ENCODE results near the gene PTPRA. TPM values are rescaled to one million over a fixed set of nuclear protein-coding genes. Genes with fewer than 3 reads are reported as not detected.
A peak's percentile ranks its signal among the peaks of the same experiment; 100 is the strongest.

Gene PTPRA
- total and polyA plus RNA-seq, 9 of the 15 experiments (the other 6 are each of a cell fraction or from before 2014, with no cell fraction given) = 3.4 to 80.5 (median 28.0) TPM

- intact Hi-C loops (cut with micrococcal nuclease) (no loop called here), in situ Hi-C loops (cut with MboI) (no loop called here)
- Histone ChIP-seq H3K4me3 (no peak overlapping the region), H3K27ac (ENCODE audit: extremely low read depth, low read depth, low read length) (no peak overlapping the region), H3K9ac (ENCODE audit: insufficient read depth in 1 of 2, low read depth in 2 of 2, low read length in 2 of 2) (peak overlapping the region in 1 of 2 experiments; percentile 68; a peak in 1 of 4 replicates), H3K79me2 (ENCODE audit: control insufficient read depth, insufficient read depth, low read length) (no peaks in the 10 kb centered on the region), H3K4me1 (replicated peaks in 1 of 2; ENCODE audit: control insufficient read depth in 2 of 2, insufficient read depth in 2 of 2, low read length in 2 of 2) (peaks cover 0 to 28% of the 10 kb centered on the region in 2 experiments; a peak in 3 of 5 replicates), H4K20me1 (replicated peaks; ENCODE audit: control insufficient read depth, insufficient read depth, low read length) (no peaks in the 10 kb centered on the region), H2AFZ (ENCODE audit: low read depth, low read length) (no peak overlapping the region), H3K9me3 (replicated peaks; ENCODE audit: control insufficient read depth, insufficient read depth, low read depth, low read length) (no peaks in the 10 kb centered on the region), H3K9me1 (ENCODE audit: control insufficient read depth, insufficient read depth, low read length) (peaks cover 3% of the 10 kb centered on the region), H3K36me3 (ENCODE audit: control insufficient read depth, insufficient read depth, low read length) (no peaks in the 10 kb centered on the region), H3K27me3 (ENCODE audit: control insufficient read depth in 2 of 2, insufficient read depth in 2 of 2, low read length in 2 of 2) (no peaks in the 10 kb centered on the region), H3K4me2 (ENCODE audit: insufficient read depth, low read length) (no peak overlapping the region)
- ATAC-seq (peak; percentile 71), FAIRE-seq (no peak), DNase-seq (ENCODE audit: extremely low read depth in 1 of 4, low spot score in 3 of 4) (peak; percentile 37 to 51 (median 47))
- ChIA-PET POLR2A (no interaction called here), CTCF (ENCODE audit: low intra/inter-chr PET ratio) (no interaction called here)
- WGBS (ENCODE audit: insufficient coverage, low coverage, missing lambda C conversion rate) = 8% methylated on average over 4 of the region's 7 CpGs
- BruUV-seq (replicated peaks) = no TSS peak
- TF ChIP-seq ZNF282 (CRISPR knock-in tag; IDR thresholded peaks at IDR 0.05) (no peak), TCF3 (CRISPR knock-in tag; IDR thresholded peaks at IDR 0.05) (peak; percentile 65), PRMT5 (CRISPR knock-in tag; IDR thresholded peaks at IDR 0.05) (no peak), CTCFL (IDR thresholded peaks at IDR 0.05; ENCODE audit: borderline replicate concordance, insufficient read depth, low read depth, low read length, poor library complexity, severe bottlenecking) (no peak), DPF2 (IDR thresholded peaks at IDR 0.05) (0 out of 2 replicates have a peak, but pooled peaks have one; percentile 16), CHD1 (IDR thresholded peaks at IDR 0.05; ENCODE audit: low read length) (no peak), NUFIP1 (IDR thresholded peaks at IDR 0.05; ENCODE audit: partially characterized antibody) (no peak), RFX5 (IDR thresholded peaks at IDR 0.05; ENCODE audit: low read depth, low read length) (no peak), ARID1B (IDR thresholded peaks at IDR 0.05) (peak; percentile 55), CBFA2T2 (conservative IDR thresholded peaks at IDR 0.05) (peak; percentile 27), ZBTB7A (IDR thresholded peaks at IDR 0.05; ENCODE audit: borderline replicate concordance, control insufficient read depth, low read depth, low read length) (0 out of 2 replicates have a peak, but pooled peaks have one; percentile 10), CEBPB (tag; IDR thresholded peaks at IDR 0.05) (no peak), POLR2G (IDR thresholded peaks at IDR 0.05; ENCODE audit: low read depth, low read length) (no peak), HNRNPK (IDR thresholded peaks at IDR 0.05; ENCODE audit: low read depth, low read length, poor library complexity, severe bottlenecking) (no peak), NFIC (IDR thresholded peaks at IDR 0.05) (no peak), ZFP1 (CRISPR knock-in tag; IDR thresholded peaks at IDR 0.05) (no peak), ZFX (CRISPR knock-in tag; IDR thresholded peaks at IDR 0.05) (peak; percentile 8; the same call in 1 of the 2 replicates), SAFB (IDR thresholded peaks at IDR 0.05; ENCODE audit: borderline replicate concordance, low read depth, low read length) (no peak), ZNF449 (CRISPR knock-in tag; IDR thresholded peaks at IDR 0.05) (no peak), ZNF589 (CRISPR knock-in tag; IDR thresholded peaks at IDR 0.05; ENCODE audit: low read depth) (no peak), PCBP2 (IDR thresholded peaks at IDR 0.05; ENCODE audit: low read depth, low read length, poor library complexity, severe bottlenecking) (no peak), SRSF7 (optimal IDR thresholded peaks at IDR 0.05; ENCODE audit: low read depth, low read length) (no peak), ZNF124 (CRISPR knock-in tag; IDR thresholded peaks at IDR 0.05) (no peak)
These were observed 211.7 kb downstream of the PTPRA start for GRCh38 chr20:3084986-3085360.

All from K562 (cell line).